Measurements from ENCODE around the gene PCDHGA3.
"Not testable (repeated sequence)": the region's sequence is repeated elsewhere in the genome, so short reads cannot be mapped to it uniquely, and the experiment has no call there.

Gene PCDHGA3

DNA sequence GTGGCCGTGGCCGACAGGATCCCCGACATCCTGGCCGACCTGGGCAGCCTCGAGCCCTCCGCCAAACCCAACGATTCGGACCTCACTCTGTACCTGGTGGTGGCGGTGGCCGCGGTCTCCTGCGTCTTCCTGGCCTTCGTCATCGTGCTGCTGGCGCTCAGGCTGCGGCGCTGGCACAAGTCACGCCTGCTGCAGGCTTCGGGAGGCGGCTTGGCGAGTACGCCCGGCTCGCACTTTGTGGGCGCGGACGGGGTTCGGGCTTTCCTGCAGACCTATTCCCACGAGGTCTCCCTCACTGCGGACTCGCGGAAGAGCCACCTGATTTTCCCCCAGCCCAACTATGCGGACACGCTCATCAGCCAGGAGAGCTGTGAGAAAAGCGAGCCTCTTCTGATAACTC, 2.4 kb downstream of the PCDHGA3 start:
- FAIRE-seq; DNase-seq (ENCODE audit: low spot score): not testable (repeated sequence)

- FAIRE-seq: no peak
- peak; percentile 69 for DNase-seq (ENCODE audit: low spot score)
These were observed 6.4 kb downstream of the PCDHGA3 start, which contains the start of gene PCDHGB1 for GRCh38 chr5:141349917-141350619. Gene PCDHGB1, plus strand, starts transcription at chr5:141350099. Its CDS starts 162 bp downstream, at chr5:141350261.

DNA sequence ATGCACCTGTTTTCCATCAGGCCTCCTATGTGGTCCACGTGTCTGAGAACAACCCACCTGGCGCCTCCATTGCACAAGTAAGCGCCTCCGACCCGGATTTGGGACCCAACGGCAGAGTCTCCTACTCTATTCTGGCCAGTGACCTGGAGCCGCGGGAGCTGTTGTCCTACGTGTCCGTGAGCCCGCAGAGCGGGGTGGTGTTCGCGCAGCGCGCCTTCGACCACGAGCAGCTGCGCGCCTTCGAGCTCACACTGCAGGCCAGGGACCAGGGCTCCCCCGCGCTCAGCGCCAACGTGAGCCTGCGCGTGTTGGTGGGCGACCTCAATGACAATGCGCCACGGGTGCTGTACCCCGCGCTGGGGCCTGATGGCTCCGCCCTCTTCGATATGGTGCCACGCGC, 8.0 kb downstream of the PCDHGA3 start:
- DNase-seq (ENCODE audit: low spot score): no peak
- FAIRE-seq: no peak

DNA sequence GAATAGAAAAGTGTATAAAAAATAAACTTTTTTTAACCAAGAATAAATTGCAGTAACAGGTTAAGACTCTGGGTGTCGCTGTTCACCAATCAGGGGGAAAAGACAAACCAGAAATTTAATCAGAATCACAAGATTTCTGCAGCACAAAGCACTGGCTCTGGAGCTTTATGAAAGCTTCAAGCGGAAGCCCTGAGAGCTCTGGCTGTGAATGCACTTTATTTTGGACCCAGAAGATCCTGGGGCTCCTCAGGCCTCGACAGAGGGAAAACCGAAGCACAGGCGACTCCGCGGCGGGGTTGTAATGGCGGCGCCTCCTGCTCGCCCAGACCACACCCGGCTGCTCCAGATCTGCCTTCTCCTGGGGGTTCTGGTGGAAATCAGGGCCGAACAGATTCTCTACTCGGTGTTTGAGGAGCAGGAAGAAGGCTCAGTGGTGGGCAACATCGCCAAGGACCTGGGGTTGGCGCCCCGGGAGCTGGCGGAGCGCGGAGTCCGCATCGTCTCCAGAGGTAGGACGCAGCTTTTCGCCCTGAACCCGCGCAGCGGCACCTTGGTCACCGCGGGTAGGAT, 11.4 kb downstream of the PCDHGA3 start, which contains the start of gene PCDHGA4:
TSS of gene PCDHGA4 (plus strand) at position 122 of the 570 bp plus-strand sequence. CDS start at position 209, 87 bp downstream.
- DNase-seq (ENCODE audit: low spot score) (no peak), FAIRE-seq (no peak)

DNA sequence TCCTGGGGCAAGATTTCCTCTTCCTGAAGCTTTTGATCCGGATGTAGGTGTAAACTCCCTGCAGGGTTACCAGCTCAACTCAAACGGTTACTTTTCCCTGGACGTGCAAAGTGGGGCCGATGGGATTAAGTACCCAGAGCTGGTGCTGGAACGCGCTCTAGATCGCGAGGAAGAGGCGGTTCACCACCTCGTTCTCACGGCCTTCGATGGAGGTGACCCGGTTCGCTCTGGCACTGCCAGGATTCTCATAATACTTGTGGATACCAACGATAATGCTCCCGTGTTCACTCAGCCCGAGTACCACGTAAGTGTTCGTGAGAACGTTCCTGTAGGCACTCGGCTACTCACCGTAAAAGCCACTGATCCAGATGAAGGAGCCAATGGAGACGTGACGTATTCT, 12.0 kb downstream of the PCDHGA3 start:
- DNase-seq (ENCODE audit: low spot score): no peak
- FAIRE-seq: no peak

DNA sequence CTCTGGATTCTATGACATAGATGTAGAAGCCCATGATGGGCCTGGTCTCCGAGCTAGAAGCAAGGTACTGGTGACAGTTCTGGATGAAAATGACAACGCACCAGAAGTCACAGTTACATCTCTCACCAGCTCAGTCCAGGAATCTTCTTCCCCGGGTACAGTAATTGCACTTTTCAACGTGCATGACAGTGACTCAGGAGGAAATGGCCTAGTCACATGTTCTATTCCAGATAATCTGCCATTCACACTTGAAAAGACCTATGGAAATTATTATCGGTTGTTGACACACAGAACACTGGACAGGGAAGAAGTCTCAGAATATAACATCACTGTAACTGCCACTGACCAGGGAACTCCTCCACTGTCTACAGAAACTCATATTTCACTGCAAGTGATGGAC, 12.5 kb downstream of the PCDHGA3 start:
- DNase-seq (ENCODE audit: low spot score) (no peak), FAIRE-seq (no peak)

- DNase-seq (ENCODE audit: low spot score) (no peak), FAIRE-seq (no peak)
These were observed 13.3 kb downstream of the PCDHGA3 start for GRCh38 chr5:141356950-141357349.

GRCh38 chr5:141359790-141360426, 16.3 kb downstream of the PCDHGA3 start, which contains the start of gene PCDHGB2:
Gene PCDHGB2, plus strand, starts transcription at chr5:141359994. Its CDS starts 142 bp downstream, at chr5:141360136.
- no peak for DNase-seq (ENCODE audit: low spot score)
- no peak for FAIRE-seq

GRCh38 chr5:141360685-141361084, 17.1 kb downstream of the PCDHGA3 start:
- no peak for FAIRE-seq
- no peak for DNase-seq (ENCODE audit: low spot score)

DNA sequence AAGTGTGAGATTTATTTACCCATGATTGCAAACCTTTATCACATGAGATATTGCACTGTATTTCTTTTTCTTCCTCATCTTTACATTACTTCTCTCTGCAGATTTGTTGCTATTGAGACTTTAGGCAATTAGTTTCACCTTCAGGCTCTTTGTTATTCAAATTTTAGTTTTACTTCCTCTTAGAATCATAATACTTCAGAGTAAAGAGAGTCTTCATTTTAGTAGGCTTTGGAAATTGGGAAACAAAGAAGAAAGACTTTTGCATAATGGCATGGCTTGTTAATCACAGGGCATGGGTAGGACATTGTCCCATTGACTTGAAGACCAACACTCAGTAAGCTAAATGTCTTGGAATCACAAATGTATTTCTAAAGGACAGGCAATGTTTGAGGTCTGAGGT, 19.1 kb downstream of the PCDHGA3 start:
- DNase-seq (ENCODE audit: low spot score) (no peak), FAIRE-seq (no peak)

GRCh38 chr5:141363952-141364660, 20.5 kb downstream of the PCDHGA3 start, which contains the start of gene PCDHGA5:
Gene PCDHGA5, plus strand, starts transcription at chr5:141364162. Its CDS starts 169 bp downstream, at chr5:141364331.
- DNase-seq (ENCODE audit: low spot score): no peak
- FAIRE-seq: no peak

DNA sequence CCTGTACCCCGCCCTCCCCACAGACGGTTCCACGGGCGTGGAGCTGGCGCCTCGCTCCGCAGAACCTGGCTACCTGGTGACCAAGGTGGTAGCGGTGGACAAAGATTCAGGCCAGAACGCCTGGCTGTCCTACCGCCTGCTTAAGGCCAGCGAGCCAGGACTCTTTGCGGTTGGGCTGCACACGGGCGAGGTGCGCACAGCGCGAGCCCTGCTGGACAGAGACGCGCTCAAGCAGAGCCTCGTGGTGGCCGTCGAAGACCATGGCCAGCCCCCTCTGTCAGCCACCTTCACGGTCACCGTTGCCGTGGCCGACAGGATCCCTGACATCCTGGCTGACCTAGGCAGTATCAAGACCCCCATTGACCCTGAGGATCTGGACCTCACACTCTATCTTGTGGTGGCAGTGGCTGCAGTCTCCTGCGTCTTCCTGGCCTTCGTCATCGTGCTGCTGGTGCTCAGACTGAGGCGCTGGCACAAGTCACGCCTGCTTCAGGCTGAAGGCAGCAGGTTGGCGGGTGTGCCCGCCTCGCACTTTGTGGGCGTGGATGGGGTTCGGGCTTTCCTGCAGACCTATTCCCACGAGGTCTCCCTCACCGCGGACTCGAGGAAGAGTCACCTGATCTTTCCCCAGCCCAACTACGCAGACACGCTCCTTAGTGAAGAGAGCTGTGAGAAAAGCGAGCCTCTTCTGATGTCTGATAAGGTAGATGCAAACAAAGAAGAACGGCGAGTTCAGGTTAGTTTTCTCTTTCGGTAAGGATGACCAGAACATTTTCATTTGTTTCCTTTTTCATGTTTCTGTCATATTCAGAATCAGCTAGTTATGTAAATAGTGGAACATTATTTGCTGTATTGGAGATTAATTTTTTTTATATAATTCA, 22.6 kb downstream of the PCDHGA3 start:
- FAIRE-seq (no peak), DNase-seq (ENCODE audit: low spot score) (no peak)

DNA sequence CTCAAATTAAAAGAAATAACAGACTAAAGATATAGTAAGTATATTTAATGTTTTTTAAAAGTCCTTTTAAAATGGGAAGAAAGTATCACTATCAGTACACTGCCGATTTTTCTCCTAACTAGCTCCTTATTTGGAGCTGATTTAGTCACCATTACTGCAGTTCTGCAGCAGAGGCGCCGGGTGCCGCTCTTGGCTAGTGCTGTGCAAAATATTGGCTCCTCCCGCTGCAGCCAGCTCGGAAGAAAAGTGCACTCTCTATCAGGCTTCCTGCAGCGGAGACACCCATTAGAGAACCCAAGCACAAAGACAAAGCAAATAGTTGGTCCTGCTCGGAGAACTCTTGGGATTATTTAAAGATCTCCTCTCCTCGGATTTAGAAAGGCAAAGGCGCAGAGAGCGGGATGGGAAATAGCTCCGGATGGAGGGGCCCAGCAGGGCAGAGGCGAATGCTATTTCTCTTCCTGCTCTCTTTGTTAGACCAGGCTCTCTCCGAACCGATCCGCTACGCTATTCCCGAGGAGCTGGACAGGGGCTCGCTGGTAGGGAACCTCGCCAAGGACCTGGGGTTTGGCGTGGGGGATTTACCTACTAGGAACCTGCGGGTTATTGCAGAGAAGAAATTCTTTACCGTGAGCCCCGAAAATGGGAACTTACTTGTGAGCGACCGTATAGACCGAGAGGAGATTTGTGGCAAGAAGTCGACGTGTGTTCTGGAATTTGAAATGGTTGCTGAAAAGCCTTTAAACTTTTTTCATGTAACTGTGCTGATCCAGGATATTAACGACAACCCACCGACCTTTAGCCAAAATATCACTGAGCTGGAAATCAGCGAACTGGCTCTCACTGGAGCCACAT, 26.6 kb downstream of the PCDHGA3 start, which contains the start of gene PCDHGB3:
TSS of gene PCDHGB3 (plus strand) at position 249 of the 855 bp plus-strand sequence. CDS start at position 402, 153 bp downstream.
- no peak for DNase-seq (ENCODE audit: low spot score)
- no peak for FAIRE-seq

GRCh38 chr5:141371572-141372475, 28.2 kb downstream of the PCDHGA3 start:
- DNase-seq (ENCODE audit: low spot score): no peak
- FAIRE-seq: no peak

DNA sequence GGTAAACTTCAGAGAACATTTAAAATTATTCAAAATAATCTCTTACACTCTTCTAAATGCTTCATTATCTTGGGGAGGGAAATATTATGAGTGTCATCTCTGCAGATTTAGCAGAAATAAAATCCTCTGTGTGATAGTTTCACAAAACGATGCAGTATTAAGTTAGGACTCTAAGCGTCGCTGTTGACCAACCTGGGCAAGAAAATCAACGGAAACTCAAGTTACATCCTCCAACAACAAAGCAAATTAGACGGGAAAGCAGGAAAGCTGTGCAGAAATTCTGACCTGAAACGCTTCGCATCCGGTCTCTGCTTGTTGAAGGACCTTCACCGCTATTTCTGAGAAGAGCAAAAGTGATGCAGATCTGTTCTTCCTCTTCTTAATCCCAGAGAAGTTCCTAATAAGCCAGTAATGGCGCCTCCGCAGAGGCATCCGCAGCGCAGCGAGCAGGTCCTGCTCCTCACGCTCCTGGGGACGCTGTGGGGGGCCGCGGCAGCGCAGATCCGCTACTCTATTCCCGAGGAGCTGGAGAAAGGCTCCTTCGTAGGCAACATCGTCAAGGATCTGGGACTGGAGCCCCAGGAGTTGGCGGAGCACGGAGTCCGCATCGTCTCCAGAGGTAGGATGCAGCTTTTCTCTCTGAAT, 30.2 kb downstream of the PCDHGA3 start, which contains the start of gene PCDHGA6:
TSS of gene PCDHGA6 (plus strand) at position 219 of the 645 bp plus-strand sequence. CDS start at position 412, 193 bp downstream.
- DNase-seq (ENCODE audit: low spot score) (no peak), FAIRE-seq (no peak)

DNA sequence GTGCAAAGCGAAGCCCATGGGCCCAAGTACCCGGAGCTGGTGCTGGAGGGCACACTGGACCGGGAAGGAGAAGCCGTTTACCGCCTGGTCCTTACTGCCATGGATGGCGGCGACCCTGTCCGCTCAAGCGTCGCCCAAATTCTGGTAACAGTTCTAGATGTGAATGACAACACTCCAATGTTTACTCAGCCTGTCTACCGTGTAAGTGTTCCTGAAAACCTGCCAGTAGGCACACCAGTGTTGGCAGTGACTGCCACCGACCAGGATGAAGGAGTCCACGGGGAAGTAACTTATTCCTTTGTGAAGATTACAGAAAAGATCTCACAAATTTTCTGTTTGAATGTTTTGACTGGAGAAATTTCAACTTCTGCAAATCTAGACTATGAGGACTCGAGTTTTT, 31.0 kb downstream of the PCDHGA3 start:
- DNase-seq (ENCODE audit: low spot score) (no peak), FAIRE-seq (no peak)

DNA sequence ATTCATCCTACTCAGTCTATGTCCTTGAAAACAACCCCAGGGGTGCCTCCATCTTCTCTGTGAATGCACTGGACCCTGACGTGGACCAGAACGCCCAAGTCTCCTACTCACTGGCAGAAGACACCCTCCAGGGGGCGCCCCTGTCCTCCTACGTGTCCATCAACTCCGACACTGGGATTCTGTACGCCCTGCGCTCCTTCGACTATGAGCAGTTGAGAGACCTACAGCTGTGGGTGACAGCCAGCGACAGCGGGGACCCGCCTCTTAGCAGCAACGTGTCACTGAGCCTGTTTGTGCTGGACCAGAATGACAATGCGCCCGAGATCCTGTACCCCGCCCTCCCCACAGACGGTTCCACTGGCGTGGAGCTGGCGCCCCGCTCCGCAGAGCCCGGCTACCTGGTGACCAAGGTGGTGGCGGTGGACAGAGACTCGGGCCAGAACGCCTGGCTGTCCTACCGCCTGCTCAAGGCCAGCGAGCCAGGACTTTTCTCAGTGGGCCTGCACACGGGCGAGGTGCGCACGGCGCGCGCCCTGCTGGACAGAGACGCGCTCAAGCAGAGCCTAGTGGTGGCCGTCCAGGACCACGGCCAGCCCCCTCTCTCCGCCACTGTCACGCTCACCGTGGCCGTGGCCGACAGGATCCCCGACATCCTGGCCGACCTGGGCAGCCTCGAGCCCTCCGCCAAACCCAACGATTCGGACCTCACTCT, 32.0 kb downstream of the PCDHGA3 start:
- FAIRE-seq; DNase-seq (ENCODE audit: low spot score): not testable (repeated sequence)
